GM18505 (cell line): ENCODE results near the gene IFIT1B.
A peak's percentile ranks its signal among the peaks of the same experiment; 100 is the strongest.

ENCODE experiments used
- ATAC-seq: cut with Tn5 transposase; IDR thresholded peaks from one replicate; pipeline ENCODE4 v1.9.1; 2021; ENCODE audit not compliant: unreplicated experiment
- POLR2A ChIP-seq: IDR thresholded peaks from 4 replicates; pipeline ENCODE4 v1.6.1; 2011; ENCODE audit warnings: borderline replicate concordance; ENCODE audit not compliant: insufficient read depth, insufficient read length; ENCODE audit errors: extremely low read depth

IFIT1B gene

DNA sequence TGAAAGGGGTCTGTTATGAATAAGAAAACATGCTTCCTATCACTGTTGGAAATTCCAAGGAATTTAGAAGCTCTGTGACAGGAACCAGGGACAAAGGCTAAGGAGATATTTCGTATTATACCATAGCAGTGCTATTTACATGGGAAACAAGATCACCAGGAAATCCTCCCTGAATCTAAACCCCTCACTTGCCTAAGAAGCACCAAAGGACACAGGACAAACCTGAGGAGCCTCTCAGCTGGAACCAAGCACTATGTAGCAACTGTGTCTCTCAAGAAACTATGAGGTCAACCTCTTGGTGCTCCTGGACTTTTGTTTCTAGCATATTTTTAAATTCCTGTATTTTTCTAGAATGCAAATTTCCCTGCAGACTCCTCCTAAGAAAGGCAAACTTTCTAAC, 20.8 kb upstream of the IFIT1B start:
- no peak for ATAC-seq
- TF ChIP-seq POLR2A: no peak

DNA sequence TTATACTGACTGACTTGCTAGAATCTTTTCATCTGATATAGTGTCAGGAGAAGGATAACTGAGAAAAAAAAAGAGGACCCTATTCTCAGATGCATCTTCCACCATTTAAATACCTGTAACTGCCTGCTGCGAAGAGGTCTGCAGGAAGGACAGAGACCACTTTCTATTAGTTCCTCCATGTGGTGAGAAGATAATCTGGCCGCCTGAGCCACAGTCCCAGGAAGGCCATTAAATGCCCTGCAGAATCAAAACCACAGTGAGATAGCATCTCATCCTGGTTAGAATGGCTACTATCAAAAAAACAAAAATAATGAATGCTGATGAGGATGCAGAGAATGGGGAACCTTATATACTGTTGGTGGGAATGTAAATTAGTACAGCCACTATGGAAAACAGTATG, 19.9 kb upstream of the IFIT1B start:
- ATAC-seq: no peak
- no peak for TF ChIP-seq POLR2A

DNA sequence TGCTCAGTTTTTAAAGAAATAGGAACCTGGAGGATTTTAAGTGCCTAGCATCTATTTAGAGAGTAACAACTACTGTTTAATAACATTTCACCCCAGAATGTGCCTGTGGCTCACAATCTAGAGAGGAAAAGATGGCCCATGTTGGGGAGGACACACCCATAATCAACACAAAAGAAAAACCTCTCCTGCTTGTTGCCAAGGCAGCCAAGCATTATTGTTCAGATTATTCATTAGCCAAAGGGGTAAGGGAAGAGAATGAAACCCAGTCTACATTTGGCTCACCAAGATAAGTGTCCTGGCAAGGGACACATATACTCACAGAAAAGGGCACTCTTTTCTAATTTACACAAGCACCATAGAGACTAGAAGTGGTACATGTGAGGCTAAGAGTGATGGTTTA, 17.7 kb upstream of the IFIT1B start:
- TF ChIP-seq POLR2A: no peak
- no peak for ATAC-seq

DNA sequence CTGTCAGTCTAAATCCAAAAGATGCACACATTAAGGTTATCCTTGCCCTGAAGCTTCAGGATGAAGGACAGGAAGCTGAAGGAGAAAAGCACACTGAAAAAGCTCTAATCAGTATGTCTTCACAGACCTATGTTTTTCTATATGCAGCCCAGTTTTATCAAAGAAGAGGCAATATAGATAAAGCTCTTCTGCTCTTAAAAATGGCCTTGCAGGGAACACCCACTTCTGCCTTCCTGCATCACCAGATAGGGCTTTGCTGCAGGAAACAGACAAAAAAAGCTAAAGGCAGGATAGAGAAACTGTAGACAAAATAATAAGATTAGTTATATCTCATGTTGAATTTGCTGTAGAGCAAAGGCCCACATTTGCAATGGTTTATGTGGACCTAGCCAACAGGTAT, 14.9 kb upstream of the IFIT1B start:
- TF ChIP-seq POLR2A: no peak
- no peak for ATAC-seq

DNA sequence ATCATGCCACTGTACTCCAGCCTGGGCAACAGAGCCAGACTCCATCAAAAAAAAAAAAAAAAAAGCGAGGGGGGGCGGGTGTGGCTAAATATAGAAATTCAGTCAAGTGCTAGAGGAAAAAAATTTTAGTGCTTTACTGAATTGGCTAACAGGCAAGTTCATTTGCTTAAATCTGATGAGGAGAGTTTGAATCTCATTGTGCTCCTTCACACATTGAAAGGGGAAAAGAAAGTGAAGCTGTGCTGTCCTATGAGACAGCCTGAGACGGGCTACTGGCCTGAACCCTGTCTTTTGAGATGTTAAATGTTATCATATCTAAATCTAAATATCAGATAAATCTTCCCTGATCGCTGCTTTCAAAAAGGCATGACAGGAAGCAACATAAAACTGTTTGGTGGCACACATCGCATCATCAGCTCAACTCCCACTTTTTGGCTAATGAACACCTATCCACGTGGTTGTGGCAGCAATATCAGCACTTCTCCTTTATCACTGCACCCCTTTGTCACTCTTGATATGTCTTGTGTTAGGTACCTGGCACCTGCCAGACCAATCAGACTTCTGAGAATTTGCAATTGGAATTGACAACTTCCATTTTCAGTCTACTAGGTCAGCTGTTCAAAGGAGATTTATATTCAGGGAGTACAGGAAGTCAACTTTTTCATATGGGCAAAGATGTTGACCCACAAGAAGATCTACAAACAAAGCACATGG, 14.0 kb upstream of the IFIT1B start:
- ATAC-seq: no peak
- no peak for TF ChIP-seq POLR2A

DNA sequence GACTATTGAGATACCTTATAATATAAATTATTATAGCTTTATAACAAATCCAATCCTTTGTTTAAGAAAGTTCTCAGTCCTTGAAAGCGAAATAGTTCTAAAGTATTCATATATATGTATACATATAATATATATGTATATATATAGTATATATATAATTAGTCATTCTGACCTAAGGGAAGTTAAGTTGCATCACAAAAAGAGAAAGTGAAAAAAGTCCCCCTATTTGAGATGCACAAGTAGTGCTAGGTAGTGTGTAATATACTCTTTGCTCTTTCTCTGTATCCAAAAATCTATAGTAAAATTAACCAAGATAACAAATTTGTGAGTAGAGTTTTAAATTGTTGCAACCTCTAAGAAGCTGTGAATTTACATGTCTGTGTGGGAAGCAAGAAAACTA, 13.3 kb upstream of the IFIT1B start:
- no peak for ATAC-seq
- TF ChIP-seq POLR2A: no peak

DNA sequence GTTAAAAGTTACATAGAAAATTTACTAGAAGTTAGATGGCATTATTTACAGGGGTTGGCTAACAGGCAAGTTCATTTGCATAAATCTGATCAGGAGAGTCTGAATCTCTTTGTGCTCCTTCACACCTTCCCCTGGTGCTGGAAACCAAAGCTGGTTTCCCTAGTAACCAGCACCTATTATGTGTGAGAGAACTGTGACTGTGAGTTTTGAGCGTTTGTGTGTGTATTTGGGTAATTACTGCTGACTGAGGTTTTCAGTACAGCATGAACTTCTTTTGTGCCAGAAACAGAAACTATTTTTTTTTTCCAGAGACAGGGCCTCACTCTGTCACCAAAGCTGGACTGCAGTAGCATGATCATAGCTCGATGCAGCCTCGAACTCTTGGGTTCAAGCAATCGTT, 10.3 kb upstream of the IFIT1B start:
- ATAC-seq: peak; percentile 64
- no peak for TF ChIP-seq POLR2A

DNA sequence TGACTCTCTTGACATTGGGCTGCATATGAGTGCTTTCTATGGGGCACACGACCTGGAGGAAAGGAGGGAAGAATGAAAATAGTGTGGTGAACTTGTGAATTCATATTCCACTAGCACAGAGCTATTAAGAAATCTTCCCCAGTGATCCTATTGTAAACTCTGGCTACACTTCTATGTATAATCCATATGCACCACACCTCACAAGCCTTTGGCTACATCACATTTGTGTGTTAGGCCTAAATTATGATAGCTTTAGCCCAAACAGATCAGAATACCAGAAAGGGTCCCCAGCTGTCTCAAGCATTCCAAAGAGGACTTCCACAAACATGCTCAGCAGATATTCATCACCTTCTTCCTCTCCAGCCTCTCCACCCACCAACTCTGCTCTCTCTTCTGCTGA, 9.7 kb upstream of the IFIT1B start:
- no peak for ATAC-seq
- no peak for TF ChIP-seq POLR2A

DNA sequence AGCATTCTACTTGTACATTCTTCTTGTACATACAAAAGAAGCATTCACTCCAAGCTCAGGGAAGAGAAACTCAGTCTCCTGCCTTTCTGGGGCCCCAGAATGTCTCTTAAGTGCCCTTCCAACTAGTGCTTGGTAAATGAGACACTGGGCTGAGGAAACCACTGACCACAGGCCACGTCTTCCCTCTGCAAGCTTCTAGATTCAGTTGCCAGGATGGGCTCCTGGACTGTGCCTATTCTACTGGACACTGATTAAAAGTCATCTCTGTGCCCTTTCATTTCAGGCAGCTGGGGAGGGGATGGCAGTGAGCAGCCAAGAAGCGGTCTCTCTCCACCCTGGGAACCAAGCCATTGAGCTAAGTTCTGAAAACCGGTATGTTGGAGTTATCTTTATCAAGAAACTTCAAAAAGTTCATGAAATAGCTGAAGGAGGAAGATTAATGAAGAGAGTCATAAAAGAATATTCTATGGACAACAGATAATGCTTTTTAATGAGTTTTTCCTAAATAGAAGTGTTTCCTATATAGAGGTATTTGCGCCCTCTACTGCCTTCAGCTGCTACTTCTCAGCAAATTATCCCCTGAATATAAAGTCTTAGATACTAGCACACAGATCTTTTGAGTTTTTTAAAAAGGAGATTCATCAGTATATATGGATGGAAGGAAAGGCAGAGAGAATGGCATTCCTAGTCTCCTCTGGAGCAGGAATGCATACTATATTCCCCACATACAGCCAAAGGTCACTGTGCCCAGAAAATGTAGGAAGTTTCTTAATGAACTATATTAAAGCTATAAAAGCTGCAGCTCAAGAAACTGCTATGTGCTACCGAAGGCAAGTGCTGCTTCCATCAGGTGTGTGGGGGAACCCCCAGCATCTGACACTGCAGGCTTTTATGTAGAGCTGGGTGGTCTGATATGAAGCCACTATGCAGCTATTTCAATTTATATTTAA, 8.4 kb upstream of the IFIT1B start:
- ATAC-seq: no peak
- no peak for TF ChIP-seq POLR2A

DNA sequence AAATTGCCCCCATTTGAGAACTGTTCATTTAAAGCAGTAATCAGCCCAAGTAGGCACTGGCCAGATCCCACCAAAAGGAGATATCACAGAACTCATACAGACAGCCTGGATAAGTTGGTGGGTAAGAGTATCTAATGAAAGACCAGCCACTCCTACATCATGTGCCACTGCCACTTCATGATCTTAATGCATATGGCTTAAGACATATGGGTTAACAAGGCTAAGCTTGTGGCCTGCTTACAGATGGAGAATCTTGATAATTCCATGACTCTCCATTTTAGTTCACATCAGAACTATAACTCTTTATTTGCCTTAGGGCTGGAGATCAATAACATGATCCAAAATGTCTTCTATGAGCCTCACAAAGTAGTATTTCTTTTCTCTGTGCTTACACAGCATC, 6.8 kb upstream of the IFIT1B start:
- no peak for ATAC-seq
- TF ChIP-seq POLR2A: no peak

DNA sequence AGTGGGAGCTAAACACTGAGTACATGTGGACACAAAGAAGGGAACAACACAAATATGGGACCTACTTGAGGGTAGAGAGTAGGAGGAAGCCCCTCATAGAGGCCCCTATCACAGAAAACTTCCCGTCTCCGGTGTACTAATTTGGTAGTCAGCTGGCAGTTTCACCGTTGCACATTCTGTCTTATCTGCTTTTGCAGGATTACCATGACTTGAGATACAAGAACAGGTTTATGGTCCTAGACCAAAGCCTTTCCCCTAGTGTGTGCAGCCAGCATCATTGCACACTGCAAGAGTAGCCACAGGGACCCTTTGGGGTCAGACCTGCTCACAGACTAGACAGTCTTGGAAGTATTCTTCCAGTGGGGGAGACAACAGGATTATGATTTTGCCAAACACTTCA, 5.9 kb upstream of the IFIT1B start:
- TF ChIP-seq POLR2A: no peak
- no peak for ATAC-seq

DNA sequence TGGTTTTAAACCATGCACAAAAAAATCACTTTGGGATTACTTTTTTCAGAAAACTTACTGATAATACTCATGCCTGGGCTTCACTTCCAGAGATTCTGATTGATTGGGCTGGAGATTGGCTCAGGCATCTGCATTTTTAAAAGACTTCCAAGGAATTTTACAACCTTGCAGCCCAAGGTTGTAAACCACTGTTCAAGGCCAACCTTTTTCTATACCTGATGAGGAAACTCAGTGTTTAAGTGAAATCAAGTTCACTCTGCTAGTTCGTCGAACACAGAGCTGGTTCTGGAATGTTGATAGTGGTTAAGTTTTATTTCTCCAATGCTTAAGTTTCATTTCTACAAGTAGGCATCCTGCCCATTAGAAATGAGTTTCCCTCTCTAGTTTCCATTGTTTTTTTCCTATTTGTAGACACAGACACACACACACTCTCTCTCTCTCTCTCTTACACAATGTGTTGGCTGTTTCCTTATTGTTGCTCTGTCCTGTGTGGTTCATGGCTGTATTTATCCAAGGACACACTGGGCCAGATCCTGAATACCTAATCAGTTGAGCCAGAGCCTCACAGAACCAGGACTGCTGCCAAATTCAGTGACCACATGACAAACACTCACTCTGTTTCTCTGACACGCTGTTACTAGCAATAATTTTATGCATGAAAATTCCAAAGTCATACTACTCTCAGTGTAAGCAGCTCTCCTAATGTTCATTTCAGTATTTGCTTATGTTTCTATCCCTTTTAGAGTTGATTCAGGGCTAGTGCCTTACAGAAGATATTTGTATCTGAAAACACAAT, 3.7 kb upstream of the IFIT1B start:
- TF ChIP-seq POLR2A: no peak
- ATAC-seq: no peak

DNA sequence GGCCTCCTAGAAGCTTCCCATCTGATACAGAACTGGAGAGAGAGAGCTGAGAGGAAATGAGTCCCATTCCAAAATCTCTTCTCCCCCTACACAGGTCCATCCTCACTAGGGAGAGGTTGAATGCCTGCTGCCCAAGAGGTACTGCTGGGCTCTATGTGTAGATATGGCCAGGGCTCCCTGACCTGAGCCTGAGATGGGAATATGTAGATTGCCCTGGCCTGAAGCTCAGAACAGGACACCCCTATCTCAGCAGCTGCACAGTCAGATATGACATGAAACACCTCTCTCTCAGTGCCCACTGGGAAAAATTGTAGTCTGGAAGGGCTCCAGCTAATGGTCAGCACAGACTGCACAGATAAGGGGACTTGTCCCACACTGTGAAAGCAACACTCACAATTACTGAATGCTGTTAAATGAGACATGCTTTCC, 3.1 kb upstream of the IFIT1B start:
- no peak for ATAC-seq
- TF ChIP-seq POLR2A: no peak

DNA sequence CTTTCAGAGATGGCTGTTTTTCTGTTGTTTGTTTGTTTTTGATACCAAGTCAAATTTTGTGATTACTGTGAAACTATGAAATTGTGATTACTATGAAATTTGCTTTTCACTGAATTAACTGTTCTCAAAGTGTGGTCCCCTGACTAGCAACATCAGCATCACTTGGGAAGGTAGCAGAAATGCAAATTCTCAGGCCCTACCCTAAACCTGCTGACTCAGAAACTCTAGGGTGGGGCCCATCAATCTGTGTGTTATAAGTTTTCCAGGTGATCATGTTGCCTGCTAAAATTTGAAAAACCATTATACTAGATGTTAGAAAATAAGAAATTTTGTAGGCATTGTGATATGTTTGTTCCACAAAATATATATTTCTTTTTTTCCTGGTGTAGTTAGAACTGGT, 1.2 kb downstream of the IFIT1B start:
- no peak for ATAC-seq
- TF ChIP-seq POLR2A: no peak

DNA sequence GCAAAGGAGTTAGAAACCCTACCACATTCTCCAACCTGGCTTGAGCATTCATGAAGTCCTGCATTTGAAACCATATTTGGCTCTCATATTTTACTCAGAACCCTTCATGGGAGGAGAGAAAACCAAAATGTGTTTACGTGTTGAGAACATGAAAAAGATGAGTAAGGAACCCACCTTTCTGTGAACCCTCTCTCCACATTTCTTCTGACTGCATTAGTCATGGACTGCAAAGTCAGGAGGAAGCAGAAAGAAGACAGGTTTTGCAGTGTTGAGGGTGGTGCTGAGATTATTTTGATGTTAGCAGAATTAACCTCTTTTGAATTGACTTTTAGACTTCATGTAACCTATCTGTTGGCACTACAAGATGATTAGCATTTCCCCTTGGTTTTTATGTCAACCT, 4.9 kb downstream of the IFIT1B start:
- no peak for ATAC-seq
- no peak for TF ChIP-seq POLR2A
